K562 (cell line): ENCODE measurements around the gene NDUFAF2. TPM values are rescaled to one million over a fixed set of nuclear protein-coding genes. Genes with fewer than 3 reads are reported as not detected.
A peak's percentile ranks its signal among the peaks of the same experiment; 100 is the strongest.

Experiments used
- BRD9 ChIP-seq: fragments of 450-650 bp; IDR thresholded peaks from 2 replicates; pipeline ENCODE4 v1.6.1; 2018; ENCODE audit warnings: low read depth; ENCODE audit not compliant: partially characterized antibody
- DMBX1 ChIP-seq: fragments of 250-450 bp; sonication (Bioruptor Pico); IDR thresholded peaks from 2 replicates; pipeline ENCODE4 v1.8.0; 2022; ENCODE audit warnings: inconsistent platforms, mild to moderate bottlenecking, moderate library complexity, borderline replicate concordance
- HDAC2 ChIP-seq: fragments of 450-650 bp; IDR thresholded peaks from 2 replicates; pipeline ENCODE4 v1.6.1; 2016; ENCODE audit warnings: mild to moderate bottlenecking
- KDM4B ChIP-seq, 2 experiments: fragments of 450-650 bp in 1 of 2; sonication (generic) in 1 of 2; IDR thresholded peaks; 2 replicates each; pipeline ENCODE4 v1.6.1; 2016 to 2017; ENCODE audit warnings: borderline replicate concordance in 2 of 2, antibody characterized with exemption in 1 of 2, low read depth in 1 of 2, mild to moderate bottlenecking in 1 of 2
- KLF10 ChIP-seq: fragments of 250-450 bp; sonication (Bioruptor Pico); IDR thresholded peaks from 2 replicates; pipeline ENCODE4 v1.6.1; 2021; ENCODE audit warnings: matching md5 sums
- POLR3A ChIP-seq: IDR thresholded peaks from 2 replicates; pipeline ENCODE4 v1.6.1; 2011; ENCODE audit warnings: borderline replicate concordance, mild to moderate bottlenecking, moderate library complexity; ENCODE audit not compliant: insufficient read length, insufficient read depth; ENCODE audit errors: extremely low read depth
- RAD21 ChIP-seq, 2 experiments: fragments of 250-450 bp in 1 of 2; fragments of 450-650 bp in 1 of 2; sonication (Bioruptor Pico) in 1 of 2; formaldehyde crosslinking in 1 of 2; IDR thresholded peaks in 1 of 2; conservative IDR thresholded peaks in 1 of 2; 2 replicates each; pipeline versions ENCODE4 v1.4.0 to v1.8.0; 2020 to 2022; ENCODE audit warnings: mild to moderate bottlenecking in 2 of 2, moderate library complexity in 1 of 2
- RERE ChIP-seq: sonication (generic); formaldehyde crosslinking; IDR thresholded peaks from 2 replicates; pipeline ENCODE4 v1.8.0; 2023; ENCODE audit warnings: missing genetic modification reagents, mild to moderate bottlenecking, borderline replicate concordance
- SPI1 ChIP-seq: IDR thresholded peaks from 2 replicates; pipeline ENCODE4 v1.6.1; 2011; ENCODE audit warnings: low read depth, low read length, control low read depth, borderline replicate concordance
- TAF7 ChIP-seq: fragments of 450-650 bp; IDR thresholded peaks from 2 replicates; pipeline ENCODE4 v1.6.1; 2016; ENCODE audit warnings: missing genetic modification characterization, missing compliant biosample characterization
- ZBTB43 ChIP-seq: sonication (generic); formaldehyde crosslinking; IDR thresholded peaks from 2 replicates; pipeline ENCODE4 v1.8.0; 2023; ENCODE audit warnings: mild to moderate bottlenecking, missing genetic modification reagents
- ZMIZ1 ChIP-seq, 2 experiments: fragments of 150-350 bp in 1 of 2; IDR thresholded peaks; 2 replicates each; pipeline ENCODE4 v1.6.1; 2012 to 2016; ENCODE audit warnings: low read depth in 2 of 2, low read length in 2 of 2, mild to moderate bottlenecking in 1 of 2, moderate library complexity in 1 of 2
- ZNF785 ChIP-seq: fragments of 250-450 bp; sonication (Bioruptor Pico); IDR thresholded peaks from 2 replicates; pipeline ENCODE4 v1.4.0; 2020; ENCODE audit warnings: mild to moderate bottlenecking
- polyA plus RNA-seq, 8 experiments: library from polyadenylated mRNA; depleted of rRNA in 4 of 8; stranded (reverse) in 5 of 8; unstranded in 3 of 8; fragments of >200 nt; fragmentation: Nextera tagmentation in 2 of 8; fragmentation: Illumina TruSeq in 1 of 8; extraction: Ambion mirVana in 2 of 8; extraction: Trizol in 1 of 8; gene quantifications; 2 replicates each; pipeline versions ENCODE4 v1.2.1 to v1.2.3, GENCODE V29; 2011 to 2014; ENCODE audit warnings: inconsistent platforms in 1 of 8, missing spikeins in 1 of 8
- total RNA-seq, 7 experiments: library from RNA; depleted of rRNA in 6 of 7; stranded (reverse); fragments of >200 nt in 6 of 7; fragmentation: Illumina TruSeq in 2 of 7; extraction: Trizol in 2 of 7; gene quantifications; 2 replicates each; pipeline versions ENCODE4 v1.2.1 to v1.2.3, GENCODE V29; 2011 to 2021; ENCODE audit warnings: low replicate concordance in 1 of 7
- TF ChIP-seq, protein P1 (sequence below): fragments of 450-650 bp; IDR thresholded peaks from 2 replicates; pipeline ENCODE4 v1.6.1; 2016; ENCODE audit warnings: low read depth, mild to moderate bottlenecking, moderate library complexity
- TF ChIP-seq, protein P2 (sequence below): sonication (generic); formaldehyde crosslinking; IDR thresholded peaks from 2 replicates; pipeline ENCODE4 v1.8.1; 2023; ENCODE audit warnings: mild to moderate bottlenecking, missing genetic modification reagents

Gene NDUFAF2
- total and polyA plus RNA-seq, 9 of the 15 experiments (the other 6 are each of a cell fraction or from before 2014, with no cell fraction given): 56.0 to 155 (median 95.9) TPM

DNA sequence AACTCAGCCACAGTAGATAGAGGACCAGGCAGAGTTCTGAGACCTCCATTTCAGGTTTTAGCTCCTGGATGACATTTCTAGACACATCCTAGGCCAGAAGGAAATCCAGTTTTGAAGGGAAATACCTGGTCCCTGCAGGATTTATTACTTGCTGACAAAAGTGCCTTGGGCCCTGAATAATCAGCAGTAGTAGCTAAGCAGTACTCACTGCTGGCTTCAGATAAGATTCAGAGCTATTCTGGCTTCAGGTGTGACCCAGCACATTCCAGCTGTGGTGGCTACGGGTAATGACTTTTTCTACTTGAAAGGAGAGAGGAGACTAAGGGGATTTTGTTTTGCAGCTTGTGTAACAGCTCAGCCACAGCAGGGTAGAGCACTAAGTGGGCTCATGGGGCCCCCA lies 34.0 kb downstream of the NDUFAF2 start (continued):
- TF ChIP-seq RAD21 (CRISPR knock-in tag; conservative IDR thresholded peaks at IDR 0.05 in 1 of 2, IDR thresholded peaks at IDR 0.05 in 1 of 2): no peak
- no peak for TF ChIP-seq ZNF785
- TF ChIP-seq, protein P1, sequence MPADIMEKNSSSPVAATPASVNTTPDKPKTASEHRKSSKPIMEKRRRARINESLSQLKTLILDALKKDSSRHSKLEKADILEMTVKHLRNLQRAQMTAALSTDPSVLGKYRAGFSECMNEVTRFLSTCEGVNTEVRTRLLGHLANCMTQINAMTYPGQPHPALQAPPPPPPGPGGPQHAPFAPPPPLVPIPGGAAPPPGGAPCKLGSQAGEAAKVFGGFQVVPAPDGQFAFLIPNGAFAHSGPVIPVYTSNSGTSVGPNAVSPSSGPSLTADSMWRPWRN: peak; percentile 79
- TF ChIP-seq BRD9: no peak
- TF ChIP-seq, protein P2, sequence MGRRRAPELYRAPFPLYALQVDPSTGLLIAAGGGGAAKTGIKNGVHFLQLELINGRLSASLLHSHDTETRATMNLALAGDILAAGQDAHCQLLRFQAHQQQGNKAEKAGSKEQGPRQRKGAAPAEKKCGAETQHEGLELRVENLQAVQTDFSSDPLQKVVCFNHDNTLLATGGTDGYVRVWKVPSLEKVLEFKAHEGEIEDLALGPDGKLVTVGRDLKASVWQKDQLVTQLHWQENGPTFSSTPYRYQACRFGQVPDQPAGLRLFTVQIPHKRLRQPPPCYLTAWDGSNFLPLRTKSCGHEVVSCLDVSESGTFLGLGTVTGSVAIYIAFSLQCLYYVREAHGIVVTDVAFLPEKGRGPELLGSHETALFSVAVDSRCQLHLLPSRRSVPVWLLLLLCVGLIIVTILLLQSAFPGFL: peak; percentile 96
- no peak for TF ChIP-seq TAF7 (tag)
- TF ChIP-seq HDAC2: peak; percentile 89
- peak; percentile 75; the same call in 1 of the 2 replicates for TF ChIP-seq DMBX1 (CRISPR knock-in tag)
- TF ChIP-seq ZBTB43 (CRISPR knock-in tag): no peak
- TF ChIP-seq POLR3A: no peak
- peak in 1 of 2 experiments; percentile 92; a peak in 2 of 4 replicates for TF ChIP-seq ZMIZ1 (IDR thresholded peaks at IDR 0.05; ENCODE audit: low read depth in 2 of 2, low read length in 2 of 2)
- no peak for TF ChIP-seq KLF10 (CRISPR knock-in tag)
- TF ChIP-seq SPI1: no peak
- TF ChIP-seq RERE (CRISPR knock-in tag): no peak
- no peak for TF ChIP-seq KDM4B (IDR thresholded peaks at IDR 0.05; ENCODE audit: borderline replicate concordance in 2 of 2, low read depth in 1 of 2)
